HG02798 (cell line): Measurements from ENCODE around the gene RHBDD3.

ENCODE experiments used
- ATAC-seq: cut with Tn5 transposase; IDR thresholded peaks from one replicate; pipeline ENCODE4 v1.9.1; 2021; ENCODE audit warnings: mild to moderate bottlenecking; ENCODE audit not compliant: unreplicated experiment, poor library complexity

The RHBDD3 gene

DNA sequence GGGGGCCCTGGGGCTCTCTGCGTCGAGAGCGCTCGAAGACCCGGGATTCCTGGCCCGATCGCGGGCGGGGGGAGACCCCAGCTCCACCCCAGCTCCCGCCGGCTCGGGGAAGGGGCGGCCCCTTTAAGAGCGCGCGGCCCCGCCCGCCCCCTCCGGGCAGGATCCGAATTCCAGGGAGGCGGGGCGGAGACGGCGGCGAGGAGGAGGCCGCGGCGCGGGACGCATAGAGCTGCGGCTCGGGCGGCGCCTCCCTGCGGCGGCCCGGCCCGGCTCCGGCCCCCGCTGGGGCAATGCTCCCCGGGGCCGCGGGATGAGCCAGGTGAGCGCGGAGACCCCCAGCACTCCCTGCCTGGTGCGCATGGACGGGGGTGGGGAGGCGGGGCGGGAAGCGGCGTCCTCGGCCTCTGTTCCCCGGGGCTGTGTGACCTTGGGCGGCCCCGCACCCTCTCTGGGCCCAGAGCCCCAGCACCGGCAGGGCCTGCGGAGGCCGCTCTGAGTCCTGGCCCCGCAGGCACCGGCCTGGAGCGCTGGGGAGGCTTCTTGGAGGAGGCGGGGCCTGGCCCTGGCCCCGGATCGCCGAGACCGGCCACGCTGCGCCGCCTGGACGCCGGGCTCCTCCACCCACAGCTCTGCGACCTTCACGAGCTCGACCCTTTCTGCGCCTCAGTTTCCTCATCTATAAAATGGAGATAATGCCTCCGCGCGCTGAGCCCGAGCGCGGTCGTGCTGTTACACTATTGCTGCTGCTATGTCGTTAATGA, 39.2 kb upstream of the RHBDD3 start:
- no peak for ATAC-seq

DNA sequence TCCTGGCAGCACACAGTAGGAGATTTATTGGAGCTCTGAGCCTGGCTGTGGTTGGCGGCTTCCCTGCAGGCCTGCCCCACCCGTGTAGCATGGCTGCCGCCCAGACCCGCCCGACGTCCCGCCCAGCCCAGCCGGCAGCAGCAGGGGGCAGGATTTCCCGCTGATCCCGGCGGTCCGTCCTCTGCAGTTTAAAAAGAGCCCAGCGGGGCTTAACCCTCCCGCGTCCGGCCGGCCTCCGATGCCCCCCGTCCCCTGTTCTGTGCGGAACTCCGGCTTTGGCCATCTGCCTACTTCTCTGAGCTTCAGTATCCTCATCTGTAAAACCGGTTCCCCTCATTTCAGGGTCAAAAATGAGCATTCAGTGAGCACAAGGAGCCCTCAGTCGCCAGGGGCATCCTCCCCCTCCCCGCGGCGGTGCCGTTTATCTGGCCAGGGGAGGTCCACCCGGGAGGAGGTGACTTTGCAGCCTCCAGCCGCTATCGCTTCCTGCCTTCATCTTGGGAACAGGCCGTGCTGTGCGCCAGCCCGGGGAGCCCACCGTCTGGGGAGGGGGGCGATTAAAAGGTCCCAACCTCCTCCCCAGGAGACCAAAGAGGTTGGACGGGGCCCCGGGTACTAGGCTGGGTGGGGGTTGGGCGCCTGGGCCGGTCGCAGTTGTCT, 38.5 kb upstream of the RHBDD3 start, which contains the start of gene GAS2L1:
Gene GAS2L1 (plus strand): TSS at position 476 of the 660 bp plus-strand sequence. CDS start 1,456 bp downstream, outside the sequence.
- ATAC-seq = no peak

DNA sequence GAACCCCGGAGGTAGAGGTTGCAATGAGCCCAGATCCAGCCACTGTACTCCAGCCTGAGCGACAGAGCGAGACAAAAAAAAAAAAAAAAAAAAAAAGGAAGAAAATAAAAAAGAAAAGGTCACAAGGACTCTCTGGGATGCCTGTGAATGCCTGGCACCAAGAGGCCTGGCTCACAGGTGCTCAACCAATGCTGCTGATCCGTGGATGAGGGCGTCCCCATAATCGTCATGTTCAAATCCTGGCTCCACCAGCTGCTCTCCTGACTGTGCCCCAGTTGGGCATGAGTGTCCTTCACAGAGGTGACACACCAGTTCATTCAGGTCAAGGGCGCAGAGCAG, 38.0 kb upstream of the RHBDD3 start:
- no peak for ATAC-seq

DNA sequence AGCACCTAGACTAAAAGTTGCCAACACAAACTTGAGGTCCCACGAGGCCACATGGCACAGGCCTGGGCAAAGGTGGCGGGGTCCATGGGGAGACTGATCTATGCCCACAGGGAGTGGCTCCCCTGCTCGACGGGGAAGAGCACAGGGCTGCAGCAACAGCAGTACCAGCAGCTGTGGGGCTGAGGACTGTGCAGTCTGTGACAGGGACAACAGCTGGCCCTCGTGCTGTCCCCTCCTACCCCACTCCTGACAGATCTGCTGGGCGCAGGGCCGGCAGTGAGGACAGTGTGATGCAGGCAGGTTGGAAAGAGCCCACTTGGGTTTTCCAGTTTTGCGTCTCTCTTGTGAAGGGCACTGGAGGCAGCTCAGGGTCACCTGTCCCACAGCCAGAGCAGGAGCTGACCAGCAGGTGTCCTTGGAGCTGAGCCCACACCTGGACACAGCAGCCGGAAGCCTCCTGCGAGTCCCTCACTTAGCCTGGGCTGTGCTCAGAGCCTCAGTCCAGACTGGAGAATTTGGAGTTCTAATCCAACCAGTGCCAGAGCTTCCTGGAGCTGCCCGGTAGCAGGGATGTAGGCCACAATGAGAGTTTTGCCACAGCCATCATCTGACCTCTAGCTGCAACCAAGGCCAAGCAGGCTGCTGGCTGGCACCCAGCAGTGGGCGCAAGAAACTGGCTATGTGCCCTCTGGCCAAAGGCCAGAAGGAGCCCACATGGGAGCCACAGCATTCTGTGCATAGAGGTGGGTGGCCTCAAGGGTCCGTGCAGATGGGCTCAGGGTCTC, 35.1 kb upstream of the RHBDD3 start:
- ATAC-seq = no peak

DNA sequence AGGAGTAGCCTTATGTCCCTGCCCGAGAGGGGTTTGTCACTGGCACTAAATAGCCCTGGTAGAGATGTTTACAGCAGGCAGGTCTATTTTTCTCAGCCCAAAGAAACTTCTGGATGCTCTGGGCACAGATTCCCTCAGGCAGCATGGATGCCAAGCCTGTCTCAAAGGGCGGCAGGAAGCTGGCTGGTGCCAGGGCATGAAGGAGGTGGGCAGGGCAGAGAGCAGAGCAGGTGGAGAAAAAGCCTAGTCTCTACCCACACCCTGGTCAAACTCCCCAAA, 34.6 kb upstream of the RHBDD3 start:
- no peak for ATAC-seq

DNA sequence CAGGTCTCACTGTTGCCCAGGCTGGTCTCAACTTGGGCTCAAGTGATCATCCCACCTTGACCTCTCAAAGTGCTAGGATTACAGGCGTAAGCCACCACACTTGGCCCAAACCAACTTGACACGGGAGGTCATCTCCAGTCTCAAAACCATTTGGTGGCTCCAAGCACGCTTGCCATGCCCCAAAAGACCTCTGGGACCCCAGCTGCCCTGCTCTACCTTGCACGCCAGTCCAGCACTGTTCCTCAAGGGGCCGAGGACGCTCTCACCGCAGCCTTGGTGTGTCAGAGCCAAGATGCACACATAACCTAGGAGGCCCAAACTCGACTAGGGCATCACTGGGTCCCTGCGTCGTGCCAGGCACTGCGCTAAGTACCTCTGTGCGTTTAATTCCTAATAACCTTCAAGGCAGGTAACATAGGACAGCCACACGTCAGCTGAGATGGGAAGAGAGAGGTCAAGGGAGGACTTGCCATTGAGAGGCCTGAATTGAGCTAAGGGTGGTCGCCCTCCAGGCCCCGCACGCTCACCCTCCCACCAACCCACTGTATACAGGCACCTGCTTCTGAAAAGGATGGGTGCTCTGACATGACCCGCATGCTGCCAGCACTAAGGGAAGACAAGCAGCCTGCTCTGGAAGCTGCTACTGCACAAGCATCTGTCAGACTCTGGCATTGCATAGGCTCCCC, 34.1 kb upstream of the RHBDD3 start:
- no peak for ATAC-seq

DNA sequence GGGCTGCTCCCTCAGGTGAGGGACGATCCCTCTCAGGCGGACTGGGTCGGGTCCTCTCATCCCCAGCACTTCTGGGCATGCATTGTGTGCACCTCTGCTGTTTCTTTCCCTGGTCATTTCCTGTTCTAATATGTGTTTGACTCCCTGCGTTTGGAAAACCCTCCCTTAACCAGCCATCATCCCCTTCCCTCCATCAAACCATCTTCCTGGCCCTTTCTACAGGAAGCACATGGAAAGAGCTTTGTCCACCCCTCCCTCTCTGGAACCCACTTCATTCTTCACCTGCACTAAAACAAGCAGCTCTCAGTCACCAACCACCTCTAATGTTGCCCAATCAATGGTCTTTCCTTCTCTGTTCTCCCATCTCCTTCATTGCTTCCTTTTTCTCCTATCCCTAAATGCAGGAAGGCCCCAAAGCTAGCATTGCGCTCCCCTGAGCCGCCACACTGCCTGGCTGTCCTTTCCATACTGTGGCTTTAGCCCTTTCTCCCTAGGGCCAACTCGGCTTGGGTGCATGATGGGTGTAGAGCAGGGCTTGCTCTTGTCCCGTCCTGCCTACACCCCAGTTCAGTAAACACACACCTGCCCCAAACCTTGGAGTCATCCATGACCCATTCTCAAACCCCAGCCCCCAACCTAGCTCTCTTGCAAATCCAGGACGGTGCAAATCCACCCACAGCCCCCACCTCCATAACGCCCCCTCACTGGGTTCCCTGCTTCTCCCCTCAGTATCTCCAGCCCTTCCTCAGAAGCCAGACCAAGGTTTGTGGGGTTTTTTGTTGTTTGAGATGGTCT, 33.2 kb upstream of the RHBDD3 start:
- no peak for ATAC-seq

DNA sequence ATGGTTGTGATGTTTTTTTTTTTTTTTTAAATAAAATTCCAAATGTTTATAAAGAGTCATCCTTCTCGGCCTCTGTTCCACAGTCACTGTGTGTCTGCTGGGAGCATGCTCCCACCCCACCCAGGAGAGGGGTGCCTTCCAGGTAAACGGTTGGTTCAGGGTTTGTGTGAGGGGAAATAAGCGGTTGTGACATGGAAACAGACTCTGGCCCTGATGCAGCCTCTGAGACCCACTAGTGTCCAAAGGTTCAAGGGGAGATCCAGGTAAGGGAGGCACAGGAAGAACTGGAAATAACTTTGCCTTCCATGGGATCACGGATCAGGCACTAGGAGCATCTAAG, 32.7 kb upstream of the RHBDD3 start:
- ATAC-seq = no peak

DNA sequence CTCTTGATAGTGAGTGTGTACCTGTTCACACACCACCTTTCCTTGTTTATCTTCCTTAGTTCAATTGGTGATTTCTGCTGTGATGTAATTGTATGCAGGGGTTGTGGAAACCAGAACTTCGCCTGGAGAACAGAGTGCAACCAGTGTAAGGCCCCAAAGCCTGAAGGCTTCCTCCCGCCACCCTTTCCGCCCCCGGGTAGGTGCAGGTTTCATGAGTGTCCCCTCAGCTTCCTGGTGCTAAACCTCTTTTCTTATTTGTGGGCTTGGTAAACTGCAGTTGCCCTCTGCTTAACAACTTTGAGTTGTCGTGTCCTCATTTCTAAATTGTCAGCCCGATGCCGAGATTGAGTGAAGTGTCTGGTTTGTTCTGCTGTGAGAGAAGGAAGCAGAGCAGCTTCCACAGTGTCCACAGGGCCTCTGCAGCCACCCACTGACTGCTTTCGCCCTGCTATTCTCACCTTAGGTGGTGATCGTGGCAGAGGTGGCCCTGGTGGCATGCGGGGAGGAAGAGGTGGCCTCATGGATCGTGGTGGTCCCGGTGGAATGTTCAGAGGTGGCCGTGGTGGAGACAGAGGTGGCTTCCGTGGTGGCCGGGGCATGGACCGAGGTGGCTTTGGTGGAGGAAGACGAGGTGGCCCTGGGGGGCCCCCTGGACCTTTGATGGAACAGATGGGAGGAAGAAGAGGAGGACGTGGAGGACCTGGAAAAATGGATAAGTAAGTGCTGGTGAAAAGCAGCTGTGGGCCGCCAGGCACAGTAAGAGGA, 31.5 kb upstream of the RHBDD3 start:
- no peak for ATAC-seq

DNA sequence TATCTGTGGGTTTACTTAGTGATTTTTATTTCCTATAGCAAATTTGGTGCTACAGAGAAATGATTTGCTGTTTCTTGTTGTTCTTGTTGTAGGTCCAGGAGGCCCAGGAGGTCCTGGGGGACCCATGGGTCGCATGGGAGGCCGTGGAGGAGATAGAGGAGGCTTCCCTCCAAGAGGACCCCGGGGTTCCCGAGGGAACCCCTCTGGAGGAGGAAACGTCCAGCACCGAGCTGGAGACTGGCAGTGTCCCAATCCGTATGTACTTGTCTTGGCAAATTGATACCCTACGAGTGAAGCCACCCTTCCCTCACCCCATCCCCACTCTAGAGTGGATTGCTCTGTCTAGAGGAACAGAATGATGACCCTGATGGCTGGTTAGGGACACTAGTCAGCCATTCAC, 30.9 kb upstream of the RHBDD3 start:
- no peak for ATAC-seq

DNA sequence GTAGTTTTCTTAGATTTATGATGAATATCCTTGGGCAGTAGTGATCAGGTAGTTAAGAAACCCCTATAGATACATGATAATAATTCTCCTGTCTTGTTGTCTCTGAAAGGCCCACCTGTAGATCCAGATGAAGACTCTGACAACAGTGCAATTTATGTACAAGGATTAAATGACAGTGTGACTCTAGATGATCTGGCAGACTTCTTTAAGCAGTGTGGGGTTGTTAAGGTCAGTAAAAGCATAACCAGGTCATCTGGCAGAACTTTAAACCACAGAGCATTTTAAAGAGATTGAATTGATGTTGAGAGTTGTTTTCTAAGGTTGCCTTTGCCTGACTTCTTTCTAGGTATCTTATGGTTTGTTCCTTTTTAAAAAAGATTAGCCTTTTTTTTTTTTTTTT, 24.6 kb upstream of the RHBDD3 start:
- ATAC-seq = no peak

DNA sequence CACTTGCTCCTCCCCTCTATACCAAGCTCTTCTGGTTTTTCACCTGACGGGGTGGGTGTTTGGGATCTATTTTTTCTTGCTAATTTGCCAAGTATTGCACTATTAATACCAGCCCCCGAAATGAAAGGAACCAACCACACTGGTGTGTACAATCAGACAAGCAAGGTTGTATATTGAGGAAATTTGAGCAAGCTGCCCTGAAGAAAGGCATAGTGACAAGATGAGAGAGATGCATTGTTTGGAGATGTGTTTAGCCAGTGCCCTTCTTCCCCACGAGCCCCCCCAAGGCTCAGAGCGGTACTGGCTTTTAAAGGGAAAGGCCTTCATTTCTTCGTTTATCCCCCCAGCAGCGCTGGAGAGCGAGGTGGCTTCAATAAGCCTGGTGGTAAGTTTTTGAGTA, 23.4 kb upstream of the RHBDD3 start:
- no peak for ATAC-seq

DNA sequence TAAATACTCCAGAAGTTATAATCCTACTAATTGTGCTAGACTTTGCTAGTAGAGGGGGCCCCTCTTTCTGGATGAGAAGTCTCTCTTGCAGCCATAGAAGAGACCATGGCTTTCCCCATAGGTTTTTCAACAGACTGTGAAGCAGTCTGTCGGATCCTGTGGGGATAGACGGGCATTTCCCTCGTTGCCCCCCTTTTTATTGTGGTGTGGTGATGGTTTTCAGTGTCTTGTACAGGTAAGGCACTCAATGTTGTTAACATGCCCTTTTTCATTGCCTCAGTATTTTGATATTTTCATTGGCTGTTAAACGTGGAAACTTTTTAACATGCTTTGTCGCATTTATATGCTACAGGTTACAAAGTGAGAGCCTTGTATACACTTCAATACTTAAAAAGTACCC, 22.3 kb upstream of the RHBDD3 start:
- no peak for ATAC-seq

DNA sequence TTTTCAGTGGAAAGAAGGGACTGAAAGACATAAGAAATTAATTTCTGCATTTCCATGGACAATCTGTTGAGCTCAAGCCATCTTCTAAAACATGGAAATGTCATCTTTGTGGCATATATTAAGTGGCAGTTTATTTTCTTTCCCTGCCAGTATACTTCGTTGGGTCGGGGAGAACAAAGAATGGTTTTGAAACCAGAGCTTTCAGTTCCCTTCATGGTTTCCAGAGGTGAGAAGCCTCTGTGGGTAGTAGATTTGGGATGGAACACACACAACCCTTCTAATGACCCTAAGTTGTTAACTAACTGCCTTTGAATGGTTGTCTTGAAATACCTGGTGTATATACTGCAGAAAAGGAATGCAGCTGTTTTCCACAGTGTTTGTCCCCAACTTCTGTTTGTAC, 21.1 kb upstream of the RHBDD3 start:
- ATAC-seq = no peak

DNA sequence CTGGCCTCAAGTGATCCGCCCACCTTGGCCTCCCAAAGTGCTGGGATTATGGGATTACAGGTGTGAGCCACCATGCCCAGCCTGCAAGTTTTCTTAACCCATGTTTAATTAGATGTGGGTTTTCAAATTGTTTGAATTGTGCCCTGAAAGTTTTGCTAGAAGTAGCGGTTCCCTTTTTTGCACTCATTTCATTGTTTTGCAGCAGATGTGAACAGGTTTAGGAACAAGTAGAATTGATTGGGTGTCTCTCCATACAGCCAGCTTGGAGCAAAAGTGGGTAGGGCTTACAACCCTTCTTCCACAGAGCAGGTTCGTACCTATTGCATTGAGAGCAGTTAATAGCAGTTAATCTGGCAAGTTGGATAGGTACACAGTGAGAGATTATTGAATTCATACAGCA, 16.4 kb upstream of the RHBDD3 start:
- no peak for ATAC-seq

DNA sequence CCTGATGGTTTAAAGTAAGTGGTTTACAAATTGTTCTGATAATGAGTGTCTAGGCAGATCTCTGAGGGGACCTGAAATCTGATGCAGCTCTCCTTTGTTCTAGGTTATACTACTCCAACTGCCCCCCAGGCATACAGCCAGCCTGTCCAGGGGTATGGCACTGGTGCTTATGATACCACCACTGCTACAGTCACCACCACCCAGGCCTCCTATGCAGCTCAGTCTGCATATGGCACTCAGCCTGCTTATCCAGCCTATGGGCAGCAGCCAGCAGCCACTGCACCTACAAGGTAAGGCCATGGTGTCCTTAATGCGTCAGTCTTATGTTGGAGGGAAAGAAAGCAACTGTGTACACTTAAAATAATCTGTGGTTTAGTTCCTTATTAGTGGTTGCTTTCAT, 10.1 kb upstream of the RHBDD3 start:
- ATAC-seq = no peak

DNA sequence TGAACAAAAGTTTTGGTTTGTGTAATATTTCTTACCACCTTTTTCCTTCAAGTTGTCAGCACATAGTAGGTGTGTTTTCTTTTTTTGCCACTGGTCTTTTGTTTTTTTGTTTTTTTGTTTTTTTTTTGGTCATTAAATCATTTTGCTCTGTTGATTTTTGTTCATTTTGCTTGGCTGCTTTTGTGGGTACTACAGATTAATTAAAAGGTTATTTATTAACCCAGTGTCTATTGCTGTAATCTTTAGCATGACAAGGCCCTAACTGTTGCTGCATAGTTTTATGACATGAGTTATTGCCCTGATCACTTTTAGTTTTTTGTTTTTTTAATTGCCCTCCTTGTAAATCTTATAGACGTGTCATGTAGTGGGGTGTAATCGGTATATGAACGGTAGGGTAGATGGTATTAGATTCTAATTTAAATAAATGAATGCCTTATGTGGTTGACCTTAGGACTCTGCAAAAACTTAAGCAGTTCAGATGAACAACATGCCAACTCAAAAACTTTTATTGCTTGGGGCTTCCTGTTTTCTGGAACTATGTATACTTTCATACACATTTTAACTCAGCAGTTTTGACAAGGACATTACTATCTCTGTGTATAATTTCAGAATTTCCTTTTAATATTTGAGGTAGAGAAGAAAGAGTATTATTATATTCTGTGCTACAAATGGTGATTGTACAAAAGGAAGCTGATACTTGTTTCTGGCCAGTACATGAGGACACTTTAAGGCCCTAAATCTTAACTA, 8.2 kb upstream of the RHBDD3 start:
- ATAC-seq = no peak

DNA sequence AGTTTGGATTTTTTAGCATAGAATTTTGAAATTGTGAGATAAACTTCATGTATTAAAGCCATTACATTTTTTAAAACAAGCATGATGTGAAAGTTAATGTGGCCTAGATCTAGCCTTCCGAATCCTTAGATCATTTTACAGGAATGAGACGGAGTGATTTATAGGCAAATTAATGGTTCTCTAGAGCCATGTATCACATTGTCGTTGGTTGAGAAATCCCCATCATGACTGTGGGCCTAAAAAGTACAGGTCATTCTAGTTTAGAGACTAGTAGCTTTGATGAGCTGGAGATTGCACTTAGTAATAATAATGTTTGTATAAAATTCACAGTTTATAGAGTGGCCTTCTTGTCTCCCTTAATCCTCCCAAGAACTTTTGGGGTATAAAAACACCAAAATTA, 7.4 kb upstream of the RHBDD3 start:
- no peak for ATAC-seq

DNA sequence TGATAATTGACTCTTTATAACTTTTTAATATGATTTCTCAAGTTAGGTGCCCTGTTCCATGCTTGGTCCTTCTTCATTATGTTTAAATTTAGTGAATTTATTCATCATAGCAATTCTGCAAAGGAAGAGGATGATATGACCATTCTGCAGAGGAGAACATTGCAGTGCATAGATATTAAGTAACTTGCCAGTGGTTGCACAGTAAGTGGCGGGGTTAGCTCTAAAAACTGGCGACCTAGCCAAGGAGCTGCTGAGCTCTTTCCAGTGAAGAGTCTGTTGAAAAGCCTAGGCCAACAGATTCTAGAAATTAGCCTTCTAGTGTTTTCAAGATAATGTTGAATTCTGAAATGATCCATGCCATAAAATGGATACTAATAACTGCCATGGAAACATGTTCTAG, 4.8 kb upstream of the RHBDD3 start:
- ATAC-seq = no peak
